Measurements from ENCODE around the gene ABCC12.

GRCh38 chr16:48203974-48204824 is 48.4 kb upstream of the ABCC12 start:
- TF ChIP-seq CTCF (IDR thresholded peaks at IDR 0.05; ENCODE audit: insufficient read depth, low read length) (no peak), REST (IDR thresholded peaks at IDR 0.05; ENCODE audit: insufficient replicate concordance, low read depth) (no peak)
